Loucy (cell line): ENCODE data around the gene SGPP1.

Experiments used
- EZH2phosphoT487 ChIP-seq: fragments of 200-600 bp; IDR thresholded peaks from 2 replicates; pipeline ENCODE4 v1.6.1; 2018; ENCODE audit warnings: antibody characterized with exemption, mild to moderate bottlenecking, moderate library complexity, borderline replicate concordance
- TF ChIP-seq, protein P1 (sequence below): fragments of 200-600 bp; sonication (generic); conservative IDR thresholded peaks from 2 replicates; pipeline ENCODE4 v1.5.1; 2014; ENCODE audit warnings: mild to moderate bottlenecking, antibody characterized with exemption, low read length

DNA sequence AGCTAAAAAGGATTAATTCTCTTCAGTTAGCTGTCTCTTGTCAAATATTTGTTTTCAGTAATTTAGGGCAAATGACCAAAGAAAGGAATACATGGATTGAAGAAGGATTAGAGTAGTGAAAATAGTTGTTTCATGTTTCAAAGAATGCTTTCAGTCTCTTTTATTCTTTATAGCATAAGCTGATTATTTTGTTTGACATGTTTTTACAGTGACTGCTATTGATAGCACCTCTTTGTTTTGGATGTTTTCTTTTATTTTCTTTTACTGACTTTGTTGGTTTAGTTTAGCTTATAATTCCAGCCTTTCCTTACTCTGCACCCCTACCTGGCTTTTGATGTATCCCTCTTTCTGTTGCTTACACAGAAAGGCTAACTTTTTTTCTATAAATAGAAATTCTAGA lies 29.3 kb upstream of the SGPP1 start:
- TF ChIP-seq, protein P1, sequence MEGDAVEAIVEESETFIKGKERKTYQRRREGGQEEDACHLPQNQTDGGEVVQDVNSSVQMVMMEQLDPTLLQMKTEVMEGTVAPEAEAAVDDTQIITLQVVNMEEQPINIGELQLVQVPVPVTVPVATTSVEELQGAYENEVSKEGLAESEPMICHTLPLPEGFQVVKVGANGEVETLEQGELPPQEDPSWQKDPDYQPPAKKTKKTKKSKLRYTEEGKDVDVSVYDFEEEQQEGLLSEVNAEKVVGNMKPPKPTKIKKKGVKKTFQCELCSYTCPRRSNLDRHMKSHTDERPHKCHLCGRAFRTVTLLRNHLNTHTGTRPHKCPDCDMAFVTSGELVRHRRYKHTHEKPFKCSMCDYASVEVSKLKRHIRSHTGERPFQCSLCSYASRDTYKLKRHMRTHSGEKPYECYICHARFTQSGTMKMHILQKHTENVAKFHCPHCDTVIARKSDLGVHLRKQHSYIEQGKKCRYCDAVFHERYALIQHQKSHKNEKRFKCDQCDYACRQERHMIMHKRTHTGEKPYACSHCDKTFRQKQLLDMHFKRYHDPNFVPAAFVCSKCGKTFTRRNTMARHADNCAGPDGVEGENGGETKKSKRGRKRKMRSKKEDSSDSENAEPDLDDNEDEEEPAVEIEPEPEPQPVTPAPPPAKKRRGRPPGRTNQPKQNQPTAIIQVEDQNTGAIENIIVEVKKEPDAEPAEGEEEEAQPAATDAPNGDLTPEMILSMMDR: no peak
- TF ChIP-seq EZH2phosphoT487: no peak
